ENCODE data around the gene CORO1A.
"Not testable (repeated sequence)": the region's sequence is repeated elsewhere in the genome, so short reads cannot be mapped to it uniquely, and the experiment has no call there.

CORO1A gene

GRCh38 chr16:30163538-30163937 lies 19.9 kb upstream of the CORO1A start:
- Histone ChIP-seq H3K27ac (no peak overlapping the region), H3K79me2 (ENCODE audit: insufficient read depth, low read depth) (no peaks in the 10 kb centered on the region), H3K4me2 (no peak overlapping the region; the same call in 1 of the 2 replicates), H3K9ac (no peak overlapping the region), H3K27me3 (ENCODE audit: insufficient read depth, low read depth) (no peaks in the 10 kb centered on the region), H2AFZ (ENCODE audit: low read depth) (no peak overlapping the region), H4K20me1 (ENCODE audit: insufficient read depth) (no peaks in the 10 kb centered on the region), H3K36me3 (ENCODE audit: insufficient read depth) (no peaks in the 10 kb centered on the region), H3K4me3 (IDR thresholded peaks at IDR 0.05; ENCODE audit: insufficient read depth, low read depth, low read length) (no peak overlapping the region), H3K4me1 (ENCODE audit: low read depth, poor library complexity, severe bottlenecking) (peaks cover 36% of the 10 kb centered on the region)
- no peak for TF ChIP-seq CTCF (conservative IDR thresholded peaks at IDR 0.05; ENCODE audit: low read depth, low read length)

- Histone ChIP-seq H3K36me3 (ENCODE audit: insufficient read depth) (no peaks in the 10 kb centered on the region), H3K27ac (no peak overlapping the region), H3K79me2 (ENCODE audit: insufficient read depth, low read depth) (no peaks in the 10 kb centered on the region), H2AFZ (ENCODE audit: low read depth) (no peak overlapping the region), H3K4me3 (IDR thresholded peaks at IDR 0.05; ENCODE audit: insufficient read depth, low read depth, low read length) (no peak overlapping the region), H4K20me1 (ENCODE audit: insufficient read depth) (no peaks in the 10 kb centered on the region), H3K4me2 (no peak overlapping the region), H3K27me3 (ENCODE audit: insufficient read depth, low read depth) (no peaks in the 10 kb centered on the region), H3K9ac (no peak overlapping the region), H3K4me1 (ENCODE audit: low read depth, poor library complexity, severe bottlenecking) (peaks cover 36% of the 10 kb centered on the region)
- TF ChIP-seq CTCF (conservative IDR thresholded peaks at IDR 0.05; ENCODE audit: low read depth, low read length), result no peak
Measured at GRCh38 chr16:30166202-30166902, 17.1 kb upstream of the CORO1A start.

- H3K4me1 ChIP-seq (ENCODE audit: low read depth, poor library complexity, severe bottlenecking), result peaks cover 22% of the 10 kb centered on the region
- not testable (repeated sequence) for H4K20me1 ChIP-seq (ENCODE audit: insufficient read depth); H3K27me3 ChIP-seq (ENCODE audit: insufficient read depth, low read depth); H3K4me3 ChIP-seq (IDR thresholded peaks at IDR 0.05; ENCODE audit: insufficient read depth, low read depth, low read length); H3K27ac ChIP-seq; H3K4me2 ChIP-seq; H3K79me2 ChIP-seq (ENCODE audit: insufficient read depth, low read depth); H3K9ac ChIP-seq; H3K36me3 ChIP-seq (ENCODE audit: insufficient read depth); H2AFZ ChIP-seq (ENCODE audit: low read depth)
Measured at GRCh38 chr16:30168746-30169145, 14.7 kb upstream of the CORO1A start.

GRCh38 chr16:30169416-30169815 lies 14.0 kb upstream of the CORO1A start:
- not testable (repeated sequence) for H3K4me2 ChIP-seq; H4K20me1 ChIP-seq (ENCODE audit: insufficient read depth); H3K27ac ChIP-seq; H3K4me3 ChIP-seq (IDR thresholded peaks at IDR 0.05; ENCODE audit: insufficient read depth, low read depth, low read length); H3K79me2 ChIP-seq (ENCODE audit: insufficient read depth, low read depth); H3K9ac ChIP-seq; H3K36me3 ChIP-seq (ENCODE audit: insufficient read depth); H3K27me3 ChIP-seq (ENCODE audit: insufficient read depth, low read depth); H2AFZ ChIP-seq (ENCODE audit: low read depth)
- peaks cover 16% of the 10 kb centered on the region for H3K4me1 ChIP-seq (ENCODE audit: low read depth, poor library complexity, severe bottlenecking)

- H3K27me3 ChIP-seq (ENCODE audit: insufficient read depth, low read depth); H3K36me3 ChIP-seq (ENCODE audit: insufficient read depth); H3K4me1 ChIP-seq (ENCODE audit: low read depth, poor library complexity, severe bottlenecking); H4K20me1 ChIP-seq (ENCODE audit: insufficient read depth); H2AFZ ChIP-seq (ENCODE audit: low read depth); H3K4me2 ChIP-seq; H3K27ac ChIP-seq; H3K9ac ChIP-seq; H3K79me2 ChIP-seq (ENCODE audit: insufficient read depth, low read depth); H3K4me3 ChIP-seq (IDR thresholded peaks at IDR 0.05; ENCODE audit: insufficient read depth, low read depth, low read length): not testable (repeated sequence)
Measured at GRCh38 chr16:30170145-30170544, 13.3 kb upstream of the CORO1A start.

GRCh38 chr16:30173054-30173453 lies 10.3 kb upstream of the CORO1A start:
- no peak for TF ChIP-seq CTCF (conservative IDR thresholded peaks at IDR 0.05; ENCODE audit: low read depth, low read length)
- no peaks in the 10 kb centered on the region for H3K36me3 ChIP-seq (ENCODE audit: insufficient read depth)
- H3K27ac ChIP-seq, result no peak overlapping the region
- no peaks in the 10 kb centered on the region for H3K79me2 ChIP-seq (ENCODE audit: insufficient read depth, low read depth)
- H3K4me3 ChIP-seq (IDR thresholded peaks at IDR 0.05; ENCODE audit: insufficient read depth, low read depth, low read length), result no peak overlapping the region
- H3K4me2 ChIP-seq, result no peak overlapping the region
- no peaks in the 10 kb centered on the region for H3K27me3 ChIP-seq (ENCODE audit: insufficient read depth, low read depth)
- H2AFZ ChIP-seq (ENCODE audit: low read depth), result no peak overlapping the region
- no peak overlapping the region for H3K9ac ChIP-seq
- no peaks in the 10 kb centered on the region for H3K4me1 ChIP-seq (ENCODE audit: low read depth, poor library complexity, severe bottlenecking)
- H4K20me1 ChIP-seq (ENCODE audit: insufficient read depth), result no peaks in the 10 kb centered on the region

GRCh38 chr16:30176876-30177275 lies 6.5 kb upstream of the CORO1A start:
- not testable (repeated sequence) for H2AFZ ChIP-seq (ENCODE audit: low read depth); H3K27me3 ChIP-seq (ENCODE audit: insufficient read depth, low read depth); H3K9ac ChIP-seq; H4K20me1 ChIP-seq (ENCODE audit: insufficient read depth); H3K79me2 ChIP-seq (ENCODE audit: insufficient read depth, low read depth); H3K36me3 ChIP-seq (ENCODE audit: insufficient read depth); H3K4me3 ChIP-seq (IDR thresholded peaks at IDR 0.05; ENCODE audit: insufficient read depth, low read depth, low read length); H3K4me1 ChIP-seq (ENCODE audit: low read depth, poor library complexity, severe bottlenecking); H3K27ac ChIP-seq; H3K4me2 ChIP-seq
